ENCODE results near the gene SHOX. TPM values are rescaled to one million over a fixed set of nuclear protein-coding genes. Genes with fewer than 3 reads are reported as not detected.

Gene SHOX
- total RNA-seq, 1 donor from 2014 or later, result not detected

DNA sequence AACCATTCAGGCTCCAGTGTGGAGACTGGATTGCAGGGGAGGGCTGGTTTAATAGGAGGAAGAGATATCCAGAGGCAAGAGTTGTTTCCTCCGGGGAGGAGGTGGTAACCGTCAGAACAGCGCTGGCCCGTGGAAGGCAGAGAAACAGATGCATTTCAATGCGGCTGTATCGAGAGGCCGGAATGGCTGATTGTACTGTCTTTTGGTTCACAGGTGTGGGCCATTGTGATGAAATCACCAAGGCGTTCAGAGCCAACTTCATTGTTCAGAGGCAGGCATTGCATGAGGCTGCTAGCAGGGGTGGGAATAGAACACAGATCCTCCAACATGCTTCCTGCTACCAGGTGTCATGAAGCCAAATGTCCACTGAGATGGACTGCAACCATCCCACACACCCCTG lies 53.0 kb downstream of the SHOX start:
- Histone ChIP-seq H3K36me3 (no peaks in the 10 kb centered on the region), H3K9me3 (ENCODE audit: low read depth) (no peaks in the 10 kb centered on the region), H2AFZ (replicated peaks) (no peak overlapping the region), H3K79me2 (ENCODE audit: low read depth) (no peaks in the 10 kb centered on the region), H3K4me1 (peaks cover 5% of the 10 kb centered on the region), H3K27me3 (no peaks in the 10 kb centered on the region), H3K27ac (no peak overlapping the region), H3K4me2 (no peak overlapping the region), H4K20me1 (ENCODE audit: low read depth) (no peaks in the 10 kb centered on the region), H3K9ac (no peak overlapping the region), H3F3A (ENCODE audit: low read depth) (peaks cover 11% of the 10 kb centered on the region), H3K4me3 (no peak overlapping the region)
- no peak overlapping the region for H3K27ac Mint-ChIP-seq
- peaks cover 20% of the 10 kb centered on the region for H3K27me3 Mint-ChIP-seq (ENCODE audit: insufficient read depth, low read depth)
- H3K9me3 Mint-ChIP-seq, result peaks cover 7% of the 10 kb centered on the region
- H3K36me3 Mint-ChIP-seq, result no peaks in the 10 kb centered on the region
- peak; percentile 20 for DNase-seq (ENCODE audit: low spot score)
- H3K4me1 Mint-ChIP-seq, result peaks cover 16% of the 10 kb centered on the region
- no peak for TF ChIP-seq EZH2phosphoT487 (IDR thresholded peaks at IDR 0.05)
- no peak for TF ChIP-seq CTCF (IDR thresholded peaks at IDR 0.05)
- no peak for TF ChIP-seq EZH2 (IDR thresholded peaks at IDR 0.05)
- no peak overlapping the region for H3K4me3 Mint-ChIP-seq

GRCh38 chrX:685120-686032 lies 54.8 kb downstream of the SHOX start:
- no peak overlapping the region for H3K27ac Mint-ChIP-seq
- Histone ChIP-seq H3K9me3 (ENCODE audit: low read depth) (no peaks in the 10 kb centered on the region), H3K4me3 (no peak overlapping the region), H3K79me2 (ENCODE audit: low read depth) (no peaks in the 10 kb centered on the region), H3F3A (ENCODE audit: low read depth) (no peaks in the 10 kb centered on the region), H3K9ac (no peak overlapping the region), H3K27me3 (no peaks in the 10 kb centered on the region), H3K36me3 (no peaks in the 10 kb centered on the region), H2AFZ (replicated peaks) (no peak overlapping the region), H4K20me1 (ENCODE audit: low read depth) (no peaks in the 10 kb centered on the region), H3K27ac (no peak overlapping the region), H3K4me1 (peaks cover 5% of the 10 kb centered on the region), H3K4me2 (no peak overlapping the region)
- TF ChIP-seq CTCF (IDR thresholded peaks at IDR 0.05), result no peak
- TF ChIP-seq EZH2 (IDR thresholded peaks at IDR 0.05), result no peak
- TF ChIP-seq EZH2phosphoT487 (IDR thresholded peaks at IDR 0.05), result no peak
- no peak overlapping the region for H3K4me3 Mint-ChIP-seq
- DNase-seq (ENCODE audit: low spot score), result no peak
- no peaks in the 10 kb centered on the region for H3K36me3 Mint-ChIP-seq
- peaks cover under 1% of the 10 kb centered on the region for H3K4me1 Mint-ChIP-seq
- H3K27me3 Mint-ChIP-seq (ENCODE audit: insufficient read depth, low read depth), result peaks cover 11% of the 10 kb centered on the region
- H3K9me3 Mint-ChIP-seq, result peaks cover 2% of the 10 kb centered on the region

- no peaks in the 10 kb centered on the region for H3K9me3 ChIP-seq (ENCODE audit: low read depth)
- Mint-ChIP-seq H3K27me3 (ENCODE audit: insufficient read depth, low read depth) (peaks cover 17% of the 10 kb centered on the region), H3K4me1 (no peaks in the 10 kb centered on the region), H3K9me3 (no peaks in the 10 kb centered on the region), H3K36me3 (no peaks in the 10 kb centered on the region), H3K27ac (no peak overlapping the region), H3K4me3 (no peak overlapping the region)
- H3K36me3 ChIP-seq, result no peaks in the 10 kb centered on the region
- no peak overlapping the region for H3K27ac ChIP-seq
- no peak for TF ChIP-seq EZH2 (IDR thresholded peaks at IDR 0.05)
- no peak for TF ChIP-seq EZH2phosphoT487 (IDR thresholded peaks at IDR 0.05)
- no peak for TF ChIP-seq CTCF (IDR thresholded peaks at IDR 0.05)
- no peaks in the 10 kb centered on the region for H3K79me2 ChIP-seq (ENCODE audit: low read depth)
- H4K20me1 ChIP-seq (ENCODE audit: low read depth), result no peaks in the 10 kb centered on the region
- no peak for DNase-seq (ENCODE audit: low spot score)
- no peaks in the 10 kb centered on the region for H3K4me1 ChIP-seq
- H3K4me3 ChIP-seq, result no peak overlapping the region
- no peak overlapping the region for H3K9ac ChIP-seq
- no peak overlapping the region for H3K4me2 ChIP-seq
- H2AFZ ChIP-seq (replicated peaks), result no peak overlapping the region
- H3F3A ChIP-seq (ENCODE audit: low read depth), result no peaks in the 10 kb centered on the region
- no peaks in the 10 kb centered on the region for H3K27me3 ChIP-seq
Observed at GRCh38 chrX:689983-690382, 59.4 kb downstream of the SHOX start.

Measured in neural progenitor cell (in vitro differentiated cells).